ENCODE results near the gene SRGAP1. TPM values are rescaled to one million over a fixed set of nuclear protein-coding genes. Genes with fewer than 3 reads are reported as not detected.
"Not testable (repeated sequence)": the region's sequence is repeated elsewhere in the genome, so short reads cannot be mapped to it uniquely, and the experiment has no call there.

Gene SRGAP1
- total RNA-seq, 1 donor from 2014 or later: 14.8 TPM

- Mint-ChIP-seq H3K4me3 (no peak overlapping the region), H3K27me3 (ENCODE audit: low read depth) (no peaks in the 10 kb centered on the region)
These were observed 5.1 kb downstream of the SRGAP1 start for GRCh38 chr12:63849641-63850040.

GRCh38 chr12:63853978-63854377 lies 9.5 kb downstream of the SRGAP1 start:
- DNase-seq (ENCODE audit: low read depth, low spot score): no peak
- Mint-ChIP-seq H3K9me3 (no peaks in the 10 kb centered on the region), H3K4me1 (peaks cover 4% of the 10 kb centered on the region), H3K27me3 (ENCODE audit: low read depth) (no peaks in the 10 kb centered on the region), H3K27ac (ENCODE audit: unreplicated experiment) (no peak overlapping the region), H3K36me3 (ENCODE audit: low read depth) (no peaks in the 10 kb centered on the region), H3K4me3 (no peak overlapping the region)
- TF ChIP-seq CTCF (conservative IDR thresholded peaks at IDR 0.05): no peak

More at GRCh38 chr12:63849641-63850040, 5.1 kb downstream of the SRGAP1 start:
- Mint-ChIP-seq H3K9me3 (no peaks in the 10 kb centered on the region), H3K4me1 (peaks cover 33% of the 10 kb centered on the region), H3K36me3 (ENCODE audit: low read depth) (no peaks in the 10 kb centered on the region), H3K27ac (ENCODE audit: unreplicated experiment) (no peak overlapping the region)
- DNase-seq (ENCODE audit: low read depth, low spot score): no peak
- no peak for TF ChIP-seq CTCF (conservative IDR thresholded peaks at IDR 0.05)

- Mint-ChIP-seq H3K9me3 (no peaks in the 10 kb centered on the region), H3K27me3 (ENCODE audit: low read depth) (no peaks in the 10 kb centered on the region), H3K4me1 (no peaks in the 10 kb centered on the region), H3K27ac (ENCODE audit: unreplicated experiment) (no peak overlapping the region), H3K4me3 (no peak overlapping the region), H3K36me3 (ENCODE audit: low read depth) (no peaks in the 10 kb centered on the region)
- no peak for DNase-seq (ENCODE audit: low read depth, low spot score)
- no peak for TF ChIP-seq CTCF (conservative IDR thresholded peaks at IDR 0.05)
These were observed 10.8 kb downstream of the SRGAP1 start for GRCh38 chr12:63855299-63855698.

GRCh38 chr12:63857771-63858670 lies 13.5 kb downstream of the SRGAP1 start:
- no peak for TF ChIP-seq CTCF (conservative IDR thresholded peaks at IDR 0.05)
- Mint-ChIP-seq H3K4me3 (no peak overlapping the region), H3K27me3 (ENCODE audit: low read depth) (no peaks in the 10 kb centered on the region), H3K4me1 (peaks cover 9% of the 10 kb centered on the region), H3K36me3 (ENCODE audit: low read depth) (no peaks in the 10 kb centered on the region), H3K27ac (ENCODE audit: unreplicated experiment) (no peak overlapping the region), H3K9me3 (no peaks in the 10 kb centered on the region)
- no peak for DNase-seq (ENCODE audit: low read depth, low spot score)

GRCh38 chr12:63859880-63860279 lies 15.4 kb downstream of the SRGAP1 start:
- DNase-seq (ENCODE audit: low read depth, low spot score); H3K27ac Mint-ChIP-seq (ENCODE audit: unreplicated experiment); H3K36me3 Mint-ChIP-seq (ENCODE audit: low read depth); H3K27me3 Mint-ChIP-seq (ENCODE audit: low read depth); H3K4me3 Mint-ChIP-seq; H3K9me3 Mint-ChIP-seq: not testable (repeated sequence)
- H3K4me1 Mint-ChIP-seq: peaks cover 10% of the 10 kb centered on the region
